ENCODE measurements around the gene BMP8B.
"Not testable (repeated sequence)": the region's sequence is repeated elsewhere in the genome, so short reads cannot be mapped to it uniquely, and the experiment has no call there.

GRCh38 chr1:39787108-39787375 is 1.6 kb downstream of the BMP8B start:
- TF ChIP-seq CTCF (IDR thresholded peaks at IDR 0.05); ZFX (IDR thresholded peaks at IDR 0.05; ENCODE audit: borderline replicate concordance): not testable (repeated sequence)

Data from 22Rv1 (cell line).